ENCODE measurements around the gene AKR7A2. TPM values are rescaled to one million over a fixed set of nuclear protein-coding genes. Genes with fewer than 3 reads are reported as not detected.

The AKR7A2 gene
- total RNA-seq, 1 experiment from 2014 or later, result 86.6 TPM

DNA sequence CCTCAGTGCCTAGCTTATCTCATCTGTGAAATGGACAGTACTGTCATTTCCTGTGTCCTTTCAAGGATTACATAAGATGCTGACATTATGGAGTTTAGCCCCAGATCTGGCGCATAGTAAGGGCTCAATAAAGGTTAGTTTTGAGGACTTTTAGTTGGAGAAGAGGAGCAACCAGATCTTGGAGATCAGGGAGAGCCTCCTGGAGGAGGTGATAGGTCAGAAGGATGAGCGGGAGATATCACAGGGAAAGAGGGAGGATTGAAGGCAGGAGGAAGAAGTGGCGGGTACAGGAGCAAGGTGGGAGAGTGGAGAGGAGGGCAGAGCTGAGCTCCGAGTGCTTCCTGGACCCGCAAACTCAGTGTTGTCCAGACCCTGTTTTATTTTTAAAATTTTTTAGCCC, 17.7 kb upstream of the AKR7A2 start:
- Histone ChIP-seq H3K4me3 (ENCODE audit: low read depth in 2 of 2, low read length in 2 of 2) (no peak overlapping the region), H3K27me3 (ENCODE audit: control insufficient read depth, insufficient read depth, low read length) (no peaks in the 10 kb centered on the region), H3K9me3 (ENCODE audit: control insufficient read depth, insufficient read depth, low read depth, low read length) (no peaks in the 10 kb centered on the region), H3K36me3 (ENCODE audit: control insufficient read depth, insufficient read depth, low read length) (no peaks in the 10 kb centered on the region; the same call in 1 of the 2 replicates), H3K4me1 (ENCODE audit: control insufficient read depth, insufficient read depth, low read length) (no peaks in the 10 kb centered on the region; the same call in 1 of the 2 replicates), H3K27ac (ENCODE audit: low read length) (no peak overlapping the region)
- ATAC-seq (no peak), DNase-seq (ENCODE audit: low read depth, low spot score) (no peak)
- no TSS peak for BruUV-seq (replicated peaks)
- CTCF ChIA-PET, result no interaction called here
- TF ChIP-seq TCF7L2 (IDR thresholded peaks at IDR 0.05; ENCODE audit: low read depth, low read length) (no peak), POLR2AphosphoS5 (IDR thresholded peaks at IDR 0.05; ENCODE audit: low read depth, low read length) (no peak), SIN3A (IDR thresholded peaks at IDR 0.05; ENCODE audit: borderline replicate concordance, insufficient read depth, low read depth, low read length) (no peak)
- TF ChIP-seq, protein P1, sequence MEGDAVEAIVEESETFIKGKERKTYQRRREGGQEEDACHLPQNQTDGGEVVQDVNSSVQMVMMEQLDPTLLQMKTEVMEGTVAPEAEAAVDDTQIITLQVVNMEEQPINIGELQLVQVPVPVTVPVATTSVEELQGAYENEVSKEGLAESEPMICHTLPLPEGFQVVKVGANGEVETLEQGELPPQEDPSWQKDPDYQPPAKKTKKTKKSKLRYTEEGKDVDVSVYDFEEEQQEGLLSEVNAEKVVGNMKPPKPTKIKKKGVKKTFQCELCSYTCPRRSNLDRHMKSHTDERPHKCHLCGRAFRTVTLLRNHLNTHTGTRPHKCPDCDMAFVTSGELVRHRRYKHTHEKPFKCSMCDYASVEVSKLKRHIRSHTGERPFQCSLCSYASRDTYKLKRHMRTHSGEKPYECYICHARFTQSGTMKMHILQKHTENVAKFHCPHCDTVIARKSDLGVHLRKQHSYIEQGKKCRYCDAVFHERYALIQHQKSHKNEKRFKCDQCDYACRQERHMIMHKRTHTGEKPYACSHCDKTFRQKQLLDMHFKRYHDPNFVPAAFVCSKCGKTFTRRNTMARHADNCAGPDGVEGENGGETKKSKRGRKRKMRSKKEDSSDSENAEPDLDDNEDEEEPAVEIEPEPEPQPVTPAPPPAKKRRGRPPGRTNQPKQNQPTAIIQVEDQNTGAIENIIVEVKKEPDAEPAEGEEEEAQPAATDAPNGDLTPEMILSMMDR (IDR thresholded peaks at IDR 0.05), result no peak
- TF ChIP-seq, protein P2, sequence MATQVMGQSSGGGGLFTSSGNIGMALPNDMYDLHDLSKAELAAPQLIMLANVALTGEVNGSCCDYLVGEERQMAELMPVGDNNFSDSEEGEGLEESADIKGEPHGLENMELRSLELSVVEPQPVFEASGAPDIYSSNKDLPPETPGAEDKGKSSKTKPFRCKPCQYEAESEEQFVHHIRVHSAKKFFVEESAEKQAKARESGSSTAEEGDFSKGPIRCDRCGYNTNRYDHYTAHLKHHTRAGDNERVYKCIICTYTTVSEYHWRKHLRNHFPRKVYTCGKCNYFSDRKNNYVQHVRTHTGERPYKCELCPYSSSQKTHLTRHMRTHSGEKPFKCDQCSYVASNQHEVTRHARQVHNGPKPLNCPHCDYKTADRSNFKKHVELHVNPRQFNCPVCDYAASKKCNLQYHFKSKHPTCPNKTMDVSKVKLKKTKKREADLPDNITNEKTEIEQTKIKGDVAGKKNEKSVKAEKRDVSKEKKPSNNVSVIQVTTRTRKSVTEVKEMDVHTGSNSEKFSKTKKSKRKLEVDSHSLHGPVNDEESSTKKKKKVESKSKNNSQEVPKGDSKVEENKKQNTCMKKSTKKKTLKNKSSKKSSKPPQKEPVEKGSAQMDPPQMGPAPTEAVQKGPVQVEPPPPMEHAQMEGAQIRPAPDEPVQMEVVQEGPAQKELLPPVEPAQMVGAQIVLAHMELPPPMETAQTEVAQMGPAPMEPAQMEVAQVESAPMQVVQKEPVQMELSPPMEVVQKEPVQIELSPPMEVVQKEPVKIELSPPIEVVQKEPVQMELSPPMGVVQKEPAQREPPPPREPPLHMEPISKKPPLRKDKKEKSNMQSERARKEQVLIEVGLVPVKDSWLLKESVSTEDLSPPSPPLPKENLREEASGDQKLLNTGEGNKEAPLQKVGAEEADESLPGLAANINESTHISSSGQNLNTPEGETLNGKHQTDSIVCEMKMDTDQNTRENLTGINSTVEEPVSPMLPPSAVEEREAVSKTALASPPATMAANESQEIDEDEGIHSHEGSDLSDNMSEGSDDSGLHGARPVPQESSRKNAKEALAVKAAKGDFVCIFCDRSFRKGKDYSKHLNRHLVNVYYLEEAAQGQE (IDR thresholded peaks at IDR 0.05; ENCODE audit: insufficient read depth in 1 of 2, low read depth in 2 of 2, low read length in 1 of 2), result no peak
- POLR2A ChIA-PET, result no interaction called here
- in situ Hi-C loops (cut with HindIII; ENCODE audit: low pct_unique_long_range_greater_than_20kb, low sequenced_read_pairs), result no loop called here
- intact Hi-C loops (cut with micrococcal nuclease; ENCODE audit: unreplicated experiment), result no loop called here

DNA sequence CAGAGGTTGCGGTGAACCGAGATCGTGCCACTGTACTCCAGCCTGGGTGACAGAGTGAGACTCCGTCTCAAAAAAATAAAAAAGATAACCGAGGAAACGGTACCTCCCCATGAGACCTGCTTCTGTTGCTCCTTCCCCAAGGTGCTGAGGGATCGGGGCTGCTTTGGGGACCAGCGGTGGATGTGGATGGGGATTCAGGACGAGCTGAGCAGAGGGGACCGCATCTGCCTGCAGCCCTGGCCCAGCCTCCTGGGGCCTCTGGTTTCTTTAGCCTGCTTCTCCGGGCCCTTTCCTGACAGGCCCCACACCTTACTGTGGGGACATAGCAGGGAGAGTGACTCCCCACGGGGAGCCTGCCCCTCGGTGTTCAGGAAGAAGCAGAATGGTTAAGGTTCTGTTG, 17.2 kb upstream of the AKR7A2 start:
- intact Hi-C loops (cut with micrococcal nuclease; ENCODE audit: unreplicated experiment) (no loop called here), in situ Hi-C loops (cut with HindIII; ENCODE audit: low pct_unique_long_range_greater_than_20kb, low sequenced_read_pairs) (no loop called here)
- no TSS peak for BruUV-seq (replicated peaks)
- CTCF ChIA-PET, result no interaction called here
- no peak overlapping the region for H3K4me3 ChIP-seq (ENCODE audit: low read depth in 2 of 2, low read length in 2 of 2)
- no peaks in the 10 kb centered on the region for H3K9me3 ChIP-seq (ENCODE audit: control insufficient read depth, insufficient read depth, low read depth, low read length)
- TF ChIP-seq POLR2AphosphoS5 (IDR thresholded peaks at IDR 0.05; ENCODE audit: low read depth, low read length), result no peak
- TF ChIP-seq, protein P2 (IDR thresholded peaks at IDR 0.05; ENCODE audit: insufficient read depth in 1 of 2, low read depth in 2 of 2, low read length in 1 of 2), result no peak
- TF ChIP-seq, protein P1 (IDR thresholded peaks at IDR 0.05), result no peak
- H3K27me3 ChIP-seq (ENCODE audit: control insufficient read depth, insufficient read depth, low read length), result no peaks in the 10 kb centered on the region
- no peaks in the 10 kb centered on the region; the same call in 1 of the 2 replicates for H3K36me3 ChIP-seq (ENCODE audit: control insufficient read depth, insufficient read depth, low read length)
- H3K27ac ChIP-seq (ENCODE audit: low read length), result no peak overlapping the region
- ATAC-seq (no peak), DNase-seq (ENCODE audit: low read depth, low spot score) (no peak)
- no peaks in the 10 kb centered on the region; the same call in 1 of the 2 replicates for H3K4me1 ChIP-seq (ENCODE audit: control insufficient read depth, insufficient read depth, low read length)
- POLR2A ChIA-PET, result no interaction called here

Data from Panc1 (cell line).